Gastrocnemius medialis (tissue), 4 donors: Measurements from ENCODE around the gene KRT3. TPM values are rescaled to one million over a fixed set of nuclear protein-coding genes. Genes with fewer than 3 reads are reported as not detected.

Experiments
- ATAC-seq, 2 donors: fragments of 150-250 bp; one replicate each; pipeline ENCODE4 v1.9.1; 2016
- DNase-seq, 2 donors: peaks; one replicate each; pipeline ENCODE4 v3.0.0-alpha.2; 2019
- H3K27ac ChIP-seq, 4 donors: fragments of 200-600 bp; sonication (generic); 1 replicate in 1 of 4; 2 replicates in 3 of 4; pipeline ENCODE4 v1.5.1; 2016 to 2018; ENCODE audit warnings: mild to moderate bottlenecking in 2 of 4, moderate library complexity in 1 of 4
- H3K27me3 ChIP-seq, 3 donors: fragments of 200-600 bp; sonication (generic) in 2 of 3; 1 replicate in 1 of 3; 2 replicates in 2 of 3; pipeline versions ENCODE4 v1.5.1 to v1.6.0; 2016 to 2019; ENCODE audit warnings: mild to moderate bottlenecking in 1 of 3, moderate library complexity in 1 of 3
- H3K36me3 ChIP-seq, 2 donors: fragments of 200-600 bp; sonication (generic) in 1 of 2; one replicate each; pipeline ENCODE4 v1.5.1; 2017 to 2018
- H3K4me1 ChIP-seq, 2 donors: fragments of 200-600 bp; sonication (generic) in 1 of 2; one replicate each; pipeline ENCODE4 v1.5.1; 2016 to 2017; ENCODE audit warnings: mild to moderate bottlenecking in 2 of 2
- H3K4me3 ChIP-seq, 4 donors: fragments of 200-600 bp; sonication (generic) in 3 of 4; 1 replicate in 1 of 4; 2 replicates in 3 of 4; pipeline ENCODE4 v1.5.1; 2016 to 2019; ENCODE audit warnings: mild to moderate bottlenecking in 2 of 4
- H3K9me3 ChIP-seq, 3 donors: fragments of 200-600 bp; sonication (generic) in 2 of 3; 1 replicate in 1 of 3; 2 replicates in 2 of 3; pipeline ENCODE4 v1.5.1; 2016 to 2019
- POLR2A ChIP-seq, 2 donors: fragments of 450-650 bp; IDR thresholded peaks; one replicate each; pipeline ENCODE4 v1.6.1; 2017; ENCODE audit warnings: antibody characterized with exemption in 2 of 2, mild to moderate bottlenecking in 2 of 2, moderate library complexity in 2 of 2
- in situ Hi-C, 4 donors: fragments of 200-750 bp; cut with MboI; loops; one replicate each; pipeline versions ENCODE4 v1.15.0 to v1.8.0; 2017; ENCODE audit warnings: low sequenced_read_pairs in 4 of 4
- intact Hi-C: fragments of 100-400 bp; cut with DNase I; formaldehyde crosslinking; loops from one replicate; pipeline ENCODE4 v1.15.1; 2023; ENCODE audit warnings: low total_unique reads
- total RNA-seq, 4 donors: library from RNA; depleted of rRNA; stranded (reverse); fragments of >200 nt; gene quantifications; one replicate each; pipeline versions ENCODE4 v1.1.0 to v1.2.3, GENCODE V29; 2016
- TF ChIP-seq, protein P1 (sequence below), 5 experiments: fragments of 450-650 bp in 3 of 5; fragments of 200-600 bp in 2 of 5; sonication (generic) in 2 of 5; IDR thresholded peaks in 4 of 5; conservative IDR thresholded peaks in 1 of 5; 1 replicate in 4 of 5; 2 replicates in 1 of 5; pipeline ENCODE4 v1.5.1; 2016 to 2019; ENCODE audit warnings: antibody characterized with exemption in 5 of 5, mild to moderate bottlenecking in 3 of 5, moderate library complexity in 3 of 5

KRT3 gene
- total RNA-seq, 4 donors from 2014 or later = not detected

DNA sequence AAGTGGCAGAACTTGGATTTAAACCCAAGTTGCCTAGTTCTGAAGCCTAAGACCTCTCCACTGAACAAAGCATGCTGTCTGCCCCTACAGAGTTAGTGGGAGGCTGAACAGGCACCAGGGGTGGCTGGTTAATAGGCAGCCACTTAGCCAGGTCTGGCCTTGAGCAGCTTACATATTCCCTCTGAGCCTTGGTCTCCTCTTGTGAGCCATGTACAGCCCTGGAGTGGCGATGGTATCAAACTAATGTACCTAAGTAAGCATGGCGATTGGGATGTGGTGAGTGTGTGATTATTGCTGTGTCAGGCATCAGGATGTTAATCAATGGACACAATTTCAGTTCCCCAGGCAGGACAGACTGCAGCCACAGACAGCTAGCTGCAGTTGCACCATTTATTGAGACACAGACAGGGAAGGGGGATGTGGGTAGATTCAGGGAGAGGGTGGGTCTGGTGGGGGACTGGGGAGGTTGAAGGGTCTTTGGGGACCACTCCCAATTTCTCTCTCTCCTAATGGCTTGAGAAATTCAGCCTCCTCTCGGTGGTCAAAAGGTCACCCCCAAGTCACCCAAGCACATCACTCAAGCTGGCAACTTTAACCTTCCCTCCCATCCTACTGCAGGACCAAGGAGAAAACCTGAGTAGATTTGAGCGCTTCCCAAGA, 25.3 kb upstream of the KRT3 start:
- TF ChIP-seq, protein P1, sequence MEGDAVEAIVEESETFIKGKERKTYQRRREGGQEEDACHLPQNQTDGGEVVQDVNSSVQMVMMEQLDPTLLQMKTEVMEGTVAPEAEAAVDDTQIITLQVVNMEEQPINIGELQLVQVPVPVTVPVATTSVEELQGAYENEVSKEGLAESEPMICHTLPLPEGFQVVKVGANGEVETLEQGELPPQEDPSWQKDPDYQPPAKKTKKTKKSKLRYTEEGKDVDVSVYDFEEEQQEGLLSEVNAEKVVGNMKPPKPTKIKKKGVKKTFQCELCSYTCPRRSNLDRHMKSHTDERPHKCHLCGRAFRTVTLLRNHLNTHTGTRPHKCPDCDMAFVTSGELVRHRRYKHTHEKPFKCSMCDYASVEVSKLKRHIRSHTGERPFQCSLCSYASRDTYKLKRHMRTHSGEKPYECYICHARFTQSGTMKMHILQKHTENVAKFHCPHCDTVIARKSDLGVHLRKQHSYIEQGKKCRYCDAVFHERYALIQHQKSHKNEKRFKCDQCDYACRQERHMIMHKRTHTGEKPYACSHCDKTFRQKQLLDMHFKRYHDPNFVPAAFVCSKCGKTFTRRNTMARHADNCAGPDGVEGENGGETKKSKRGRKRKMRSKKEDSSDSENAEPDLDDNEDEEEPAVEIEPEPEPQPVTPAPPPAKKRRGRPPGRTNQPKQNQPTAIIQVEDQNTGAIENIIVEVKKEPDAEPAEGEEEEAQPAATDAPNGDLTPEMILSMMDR (IDR thresholded peaks at IDR 0.05 in 4 of 5, conservative IDR thresholded peaks at IDR 0.05 in 1 of 5) = no peak
- TF ChIP-seq POLR2A (IDR thresholded peaks at IDR 0.05) = no peak
- in situ Hi-C loops = no loop called here
- DNase-seq = no peak
- Histone ChIP-seq H3K4me1 (no peaks in the 10 kb centered on the region), H3K4me3 (no peak overlapping the region), H3K36me3 (no peaks in the 10 kb centered on the region), H3K9me3 (no peaks in the 10 kb centered on the region), H3K27ac (no peak overlapping the region), H3K27me3 (peaks cover 0 to 21% (median 6%) of the 10 kb centered on the region in 3 donors)
- intact Hi-C loops = no loop called here
- no peak for ATAC-seq

DNA sequence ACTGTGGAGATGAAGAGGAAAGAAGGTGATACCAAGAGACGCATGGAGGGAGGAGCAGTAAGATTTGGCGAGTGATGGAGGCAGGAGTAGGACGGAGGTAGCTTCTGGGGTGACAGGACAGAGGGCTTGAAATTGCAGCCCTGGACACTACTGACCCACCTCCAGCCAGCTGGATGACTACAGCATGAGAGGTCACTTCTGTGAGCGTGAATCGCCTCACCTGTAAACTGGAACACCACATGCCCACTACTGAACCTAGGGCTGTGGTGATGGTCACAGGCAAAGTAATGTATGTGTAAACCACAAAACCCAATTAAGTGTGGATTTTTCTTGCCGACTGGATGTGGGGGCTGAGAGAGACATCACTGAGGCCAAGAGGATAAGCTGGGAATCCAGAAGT, 24.6 kb upstream of the KRT3 start:
- DNase-seq = no peak
- no peak for ATAC-seq
- no peaks in the 10 kb centered on the region for H3K4me1 ChIP-seq
- no peak for TF ChIP-seq POLR2A (IDR thresholded peaks at IDR 0.05)
- TF ChIP-seq, protein P1 (IDR thresholded peaks at IDR 0.05 in 4 of 5, conservative IDR thresholded peaks at IDR 0.05 in 1 of 5) = no peak
- no peak overlapping the region for H3K27ac ChIP-seq
- no peaks in the 10 kb centered on the region for H3K36me3 ChIP-seq
- H3K9me3 ChIP-seq = no peaks in the 10 kb centered on the region
- intact Hi-C loops = no loop called here
- peaks cover 0 to 21% (median 6%) of the 10 kb centered on the region in 3 donors for H3K27me3 ChIP-seq
- in situ Hi-C loops = no loop called here
- no peak overlapping the region for H3K4me3 ChIP-seq

DNA sequence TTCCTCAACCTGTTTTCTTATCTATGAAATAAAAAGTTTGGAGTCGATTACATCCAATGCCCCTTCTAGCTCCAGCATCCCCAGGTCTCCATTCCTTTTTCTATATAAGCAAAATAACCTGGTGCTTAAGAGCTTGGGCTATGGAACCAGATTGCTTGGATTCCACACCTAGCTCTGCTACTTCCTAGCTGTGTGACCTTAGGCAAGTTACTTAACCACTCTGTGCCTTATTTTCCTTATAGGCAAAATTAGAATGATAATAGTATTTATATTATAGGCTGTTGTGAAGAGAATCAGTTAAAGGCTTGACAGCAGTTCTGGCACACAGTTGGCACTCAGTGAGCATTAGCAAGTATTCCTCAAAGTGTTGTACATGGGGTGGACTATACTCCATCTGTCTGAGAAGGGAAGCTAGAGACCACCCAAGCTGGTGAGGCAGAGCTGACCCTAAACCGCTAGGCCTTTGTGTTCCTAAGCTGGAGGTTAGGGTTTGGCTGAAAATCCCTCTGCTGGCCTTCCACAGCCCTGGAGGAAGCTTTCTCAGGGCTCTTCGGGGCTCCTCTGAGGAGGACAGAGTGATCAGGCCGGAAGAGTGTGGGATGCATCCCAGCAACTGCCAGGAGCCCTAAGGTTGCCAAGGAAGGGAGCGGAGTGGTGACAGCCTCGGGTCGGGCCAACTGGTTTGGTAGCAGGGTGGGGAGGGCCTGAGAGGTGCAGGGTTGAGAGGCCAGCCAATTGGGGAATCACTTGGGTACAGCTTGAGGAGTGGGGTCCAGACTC, 24.0 kb upstream of the KRT3 start:
- TF ChIP-seq POLR2A (IDR thresholded peaks at IDR 0.05) = no peak
- TF ChIP-seq, protein P1 (IDR thresholded peaks at IDR 0.05 in 4 of 5, conservative IDR thresholded peaks at IDR 0.05 in 1 of 5) = no peak
- no peak for ATAC-seq
- H3K9me3 ChIP-seq = no peaks in the 10 kb centered on the region
- DNase-seq = no peak
- H3K36me3 ChIP-seq = no peaks in the 10 kb centered on the region
- intact Hi-C loops = no loop called here
- no peak overlapping the region for H3K4me3 ChIP-seq
- peaks cover 0 to 21% (median 6%) of the 10 kb centered on the region in 3 donors for H3K27me3 ChIP-seq
- H3K4me1 ChIP-seq = no peaks in the 10 kb centered on the region
- H3K27ac ChIP-seq = no peak overlapping the region
- in situ Hi-C loops = no loop called here

DNA sequence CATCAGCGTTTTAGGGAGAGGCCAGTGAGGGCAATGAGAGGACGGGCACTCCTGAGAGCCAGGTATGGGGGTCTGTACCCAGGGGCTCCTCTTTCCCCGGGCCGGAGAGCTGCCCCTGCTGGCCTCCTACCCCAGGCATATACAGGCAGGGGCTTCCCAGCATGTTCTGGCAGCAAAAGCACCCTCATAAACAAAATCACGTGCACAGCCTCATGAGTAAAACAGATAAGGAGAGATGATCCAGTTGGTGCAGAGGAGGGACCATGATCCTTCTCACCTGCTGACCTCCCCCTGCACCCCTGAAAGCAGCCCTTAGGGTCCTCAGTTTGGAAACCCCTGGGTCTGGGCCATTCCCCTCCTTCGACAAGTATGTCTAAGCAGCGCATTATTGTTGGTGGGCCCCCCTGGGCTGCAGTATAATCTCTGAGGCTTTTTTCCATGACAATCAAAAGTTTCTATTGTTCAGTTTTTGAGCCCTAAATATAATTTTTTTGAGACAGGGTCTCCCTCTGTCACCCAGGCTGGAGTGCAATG, 23.0 kb upstream of the KRT3 start:
- DNase-seq = no peak
- no peaks in the 10 kb centered on the region for H3K9me3 ChIP-seq
- intact Hi-C loops = no loop called here
- in situ Hi-C loops = no loop called here
- no peak overlapping the region for H3K27ac ChIP-seq
- no peaks in the 10 kb centered on the region for H3K36me3 ChIP-seq
- H3K27me3 ChIP-seq = peaks cover 0 to 21% (median 6%) of the 10 kb centered on the region in 3 donors
- TF ChIP-seq, protein P1 (IDR thresholded peaks at IDR 0.05 in 4 of 5, conservative IDR thresholded peaks at IDR 0.05 in 1 of 5) = no peak
- TF ChIP-seq POLR2A (IDR thresholded peaks at IDR 0.05) = no peak
- no peak overlapping the region for H3K4me3 ChIP-seq
- no peaks in the 10 kb centered on the region for H3K4me1 ChIP-seq
- no peak for ATAC-seq
